Coronary artery (tissue), 2 donors: ENCODE measurements around the gene PLA1A.

Experiments
- DNase-seq: peaks from one replicate; pipeline ENCODE4 v3.0.0-alpha.2; 2017; ENCODE audit warnings: low spot score
- H3K27ac ChIP-seq, 2 donors: fragments of 200-600 bp; sonication (generic); one replicate each; pipeline ENCODE4 v1.5.1; 2016 to 2019
- H3K4me3 ChIP-seq: fragments of 200-600 bp; sonication (generic); 2 replicates; pipeline ENCODE4 v1.5.1; 2016; ENCODE audit warnings: mild to moderate bottlenecking, moderate library complexity
- CTCF ChIP-seq: fragments of 200-600 bp; sonication (generic); IDR thresholded peaks from one replicate; pipeline ENCODE4 v1.5.1; 2019; ENCODE audit warnings: antibody characterized with exemption

The PLA1A gene

GRCh38 chr3:119596398-119596797, 1.3 kb upstream of the PLA1A start:
- no peak for DNase-seq
- no peak for TF ChIP-seq CTCF
- Histone ChIP-seq H3K4me3 (no peak overlapping the region), H3K27ac (no peak overlapping the region)

GRCh38 chr3:119598410-119599098, 869 bp downstream of the PLA1A start:
- DNase-seq: no peak
- no peak overlapping the region for H3K4me3 ChIP-seq
- H3K27ac ChIP-seq: no peak overlapping the region
- TF ChIP-seq CTCF: no peak

DNA sequence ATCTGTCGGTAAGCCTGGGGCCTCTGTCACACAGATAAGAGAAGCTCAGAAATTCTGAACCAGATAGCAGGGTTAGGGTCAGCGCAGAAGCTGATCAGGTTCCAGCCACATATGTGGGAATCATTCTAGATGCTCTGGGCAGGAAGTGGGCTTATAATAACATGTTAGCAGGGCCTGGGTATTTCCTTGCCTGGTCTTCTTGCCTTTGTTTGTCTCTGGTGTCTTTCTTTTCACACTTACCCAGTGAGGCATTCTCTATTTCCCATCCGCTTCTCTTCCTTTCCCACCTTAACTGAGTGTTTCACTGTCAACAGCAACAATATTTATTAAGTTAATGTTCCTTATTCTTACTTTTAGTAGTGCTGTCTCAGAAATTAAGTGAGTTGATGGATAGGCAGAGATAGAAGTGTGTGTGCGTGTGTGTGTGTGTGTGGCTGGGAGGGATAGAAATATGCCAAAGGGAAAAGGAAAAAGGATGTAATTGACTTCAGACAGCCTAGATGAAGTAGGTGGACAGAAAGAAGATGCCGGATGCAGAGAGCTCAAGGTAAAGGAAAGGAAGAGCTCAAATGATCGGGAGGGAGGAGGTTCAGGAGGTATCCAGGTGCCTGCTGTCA, 2.0 kb downstream of the PLA1A start:
- no peak overlapping the region for H3K4me3 ChIP-seq
- H3K27ac ChIP-seq: no peak overlapping the region
- TF ChIP-seq CTCF: no peak
- DNase-seq: no peak

GRCh38 chr3:119600732-119601131, 3.0 kb downstream of the PLA1A start:
- no peak for DNase-seq

DNA sequence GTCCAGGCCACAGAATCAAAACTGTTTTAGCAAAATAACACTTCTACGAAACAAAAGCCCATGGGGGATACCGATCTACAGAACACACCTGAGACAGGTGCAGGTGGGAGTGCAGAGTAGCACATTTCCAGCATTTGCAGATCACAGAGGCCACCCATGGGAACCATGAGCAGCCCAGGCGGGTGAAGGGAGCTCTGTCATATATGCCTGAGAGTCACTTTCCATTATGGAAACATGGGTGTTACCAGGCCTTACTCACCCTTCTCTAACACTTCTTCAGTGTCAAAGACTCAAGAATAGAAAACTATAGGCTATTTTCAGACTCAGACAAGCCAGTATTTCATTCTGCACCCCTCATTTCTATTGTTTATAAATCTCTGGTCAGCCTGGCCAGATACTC, 3.5 kb downstream of the PLA1A start:
- Histone ChIP-seq H3K4me3 (no peak overlapping the region), H3K27ac (no peak overlapping the region)
- no peak for DNase-seq

More at GRCh38 chr3:119600732-119601131, 3.0 kb downstream of the PLA1A start:
- no peak overlapping the region for H3K4me3 ChIP-seq
- TF ChIP-seq CTCF: no peak
- no peak overlapping the region for H3K27ac ChIP-seq

GRCh38 chr3:119602676-119603075, 5.0 kb downstream of the PLA1A start:
- TF ChIP-seq CTCF: no peak
- no peak for DNase-seq
- H3K27ac ChIP-seq: no peak overlapping the region
- no peak overlapping the region for H3K4me3 ChIP-seq

More for the DNA sequence above, 3.5 kb downstream of the PLA1A start:
- TF ChIP-seq CTCF: no peak

- DNase-seq: no peak
- TF ChIP-seq CTCF: no peak
- H3K4me3 ChIP-seq: no peak overlapping the region
- H3K27ac ChIP-seq: no peak overlapping the region
These were observed 7.2 kb downstream of the PLA1A start for GRCh38 chr3:119604878-119605277.
